ENCODE measurements around the gene SEM1. TPM values are rescaled to one million over a fixed set of nuclear protein-coding genes. Genes with fewer than 3 reads are reported as not detected.
"Not testable (repeated sequence)": the region's sequence is repeated elsewhere in the genome, so short reads cannot be mapped to it uniquely, and the experiment has no call there.

The SEM1 gene
- 17.2 TPM for total RNA-seq

GRCh38 chr7:96709381-96710228, at the start of gene SEM1:
Gene SEM1 (minus strand): TSS chr7:96709846. CDS start chr7:96709763, 83 bp downstream.
- no peak for DNase-seq (ENCODE audit: extremely low spot score in 2 of 2)
- Histone ChIP-seq H3K27ac (peak within 1 kb of the TSS; percentile 76), H3K9me3 (no peaks in the 10 kb centered on the region), H3K27me3 (no peaks in the 10 kb centered on the region), H3K36me3 (peaks cover 0 to 6% of the 10 kb centered on the region in 2 donors), H3K4me1 (peaks cover 30% of the 10 kb centered on the region), H3K4me3 (peak within 1 kb of the TSS; percentile 68 to 89)
- TF ChIP-seq POLR2AphosphoS5 (IDR thresholded peaks at IDR 0.05; ENCODE audit: insufficient read depth in 1 of 2, low read depth in 1 of 2) (peak; percentile 71 to 98), CTCF (IDR thresholded peaks at IDR 0.05) (no peak)
- intact Hi-C loops (cut with DNase I) = loop anchor here (5.0 kb wide), 1 partner anchor 1312 kb away; the partner anchor contains the start of gene PON3

- H3K4me1 ChIP-seq; H3K27ac ChIP-seq; H3K27me3 ChIP-seq; H3K36me3 ChIP-seq; H3K4me3 ChIP-seq; DNase-seq (ENCODE audit: extremely low spot score in 2 of 2); H3K9me3 ChIP-seq; intact Hi-C loops (cut with DNase I): not testable (repeated sequence)
These were observed 48.2 kb upstream of the SEM1 start for GRCh38 chr7:96757880-96758279.

DNA sequence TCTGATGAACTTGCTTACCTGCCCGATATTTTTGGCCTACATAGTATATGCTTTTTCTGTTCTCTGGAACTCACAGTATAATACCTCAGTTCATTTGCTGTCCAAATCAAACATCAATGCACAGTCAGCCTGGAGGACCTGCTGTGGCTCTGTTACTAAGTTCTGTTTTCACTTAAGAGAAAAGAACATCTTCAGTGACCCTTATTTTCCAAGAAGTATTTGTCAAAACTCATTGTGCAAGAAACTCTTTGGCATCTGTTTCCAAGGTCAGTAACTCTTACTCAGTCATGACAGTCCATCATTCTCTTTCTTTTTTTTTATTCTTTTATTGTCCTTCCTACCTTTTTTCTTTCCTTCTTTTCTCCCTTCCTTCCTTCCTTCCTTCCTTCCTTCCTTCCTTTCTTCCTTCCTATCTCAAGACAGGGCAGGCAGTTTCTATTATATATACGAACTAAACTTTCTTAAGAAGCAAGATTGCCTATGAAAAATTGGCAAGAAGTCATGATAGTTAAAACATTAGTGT, 37.8 kb upstream of the SEM1 start:
- no peaks in the 10 kb centered on the region for H3K4me1 ChIP-seq
- intact Hi-C loops (cut with DNase I) = no loop called here
- no peaks in the 10 kb centered on the region for H3K27me3 ChIP-seq
- H3K9me3 ChIP-seq = no peaks in the 10 kb centered on the region
- TF ChIP-seq POLR2A (IDR thresholded peaks at IDR 0.05) = no peak
- TF ChIP-seq CTCF (IDR thresholded peaks at IDR 0.05) = no peak
- TF ChIP-seq POLR2AphosphoS5 (IDR thresholded peaks at IDR 0.05; ENCODE audit: insufficient read depth in 1 of 2, low read depth in 1 of 2) = no peak
- no peaks in the 10 kb centered on the region for H3K36me3 ChIP-seq
- H3K4me3 ChIP-seq = no peak overlapping the region
- no peak for DNase-seq (ENCODE audit: extremely low spot score in 2 of 2)
- no peak overlapping the region for H3K27ac ChIP-seq

- TF ChIP-seq POLR2AphosphoS5 (IDR thresholded peaks at IDR 0.05; ENCODE audit: insufficient read depth in 1 of 2, low read depth in 1 of 2) (no peak), POLR2A (IDR thresholded peaks at IDR 0.05) (no peak)
- intact Hi-C loops (cut with DNase I) = no loop called here
- no peak overlapping the region for H3K4me3 ChIP-seq
These were observed 30.5 kb upstream of the SEM1 start for GRCh38 chr7:96740130-96740529.

GRCh38 chr7:96739609-96740008, 30.0 kb upstream of the SEM1 start:
- intact Hi-C loops (cut with DNase I) = no loop called here
- Histone ChIP-seq H3K27ac (no peak overlapping the region), H3K9me3 (no peaks in the 10 kb centered on the region), H3K36me3 (no peaks in the 10 kb centered on the region), H3K27me3 (no peaks in the 10 kb centered on the region), H3K4me3 (no peak overlapping the region), H3K4me1 (no peaks in the 10 kb centered on the region)
- no peak for TF ChIP-seq POLR2AphosphoS5 (IDR thresholded peaks at IDR 0.05; ENCODE audit: insufficient read depth in 1 of 2, low read depth in 1 of 2)
- TF ChIP-seq POLR2A (IDR thresholded peaks at IDR 0.05) = no peak
- TF ChIP-seq CTCF (IDR thresholded peaks at IDR 0.05) = no peak
- DNase-seq (ENCODE audit: extremely low spot score in 2 of 2) = no peak

More at GRCh38 chr7:96740130-96740529, 30.5 kb upstream of the SEM1 start:
- H3K27ac ChIP-seq = no peak overlapping the region
- H3K4me1 ChIP-seq = no peaks in the 10 kb centered on the region
- no peak for DNase-seq (ENCODE audit: extremely low spot score in 2 of 2)
- H3K36me3 ChIP-seq = no peaks in the 10 kb centered on the region
- H3K9me3 ChIP-seq = no peaks in the 10 kb centered on the region
- no peaks in the 10 kb centered on the region for H3K27me3 ChIP-seq

- DNase-seq (ENCODE audit: extremely low spot score in 2 of 2) = no peak
- no peak overlapping the region for H3K4me3 ChIP-seq
- H3K4me1 ChIP-seq = no peaks in the 10 kb centered on the region
- no peaks in the 10 kb centered on the region for H3K27me3 ChIP-seq
- no peak overlapping the region for H3K27ac ChIP-seq
- TF ChIP-seq CTCF (IDR thresholded peaks at IDR 0.05) = no peak
- TF ChIP-seq POLR2AphosphoS5 (IDR thresholded peaks at IDR 0.05; ENCODE audit: insufficient read depth in 1 of 2, low read depth in 1 of 2) = no peak
- no peak for TF ChIP-seq POLR2A (IDR thresholded peaks at IDR 0.05)
- no peaks in the 10 kb centered on the region for H3K36me3 ChIP-seq
- intact Hi-C loops (cut with DNase I) = no loop called here
- no peaks in the 10 kb centered on the region for H3K9me3 ChIP-seq
These were observed 29.5 kb upstream of the SEM1 start for GRCh38 chr7:96739167-96739566.
